ENCODE data around the gene TRIM73.
A peak's percentile ranks its signal among the peaks of the same experiment; 100 is the strongest.
"Not testable (repeated sequence)": the region's sequence is repeated elsewhere in the genome, so short reads cannot be mapped to it uniquely, and the experiment has no call there.

Gene TRIM73

GRCh38 chr7:75395329-75395728, at the start of gene TRIM73:
TRIM73 (plus strand) TSS chr7:75395629; CDS start chr7:75398934, 3,305 bp downstream.
- not testable (repeated sequence) for DNase-seq (ENCODE audit: low read depth)

GRCh38 chr7:75358671-75359541, 36.5 kb upstream of the TRIM73 start:
- peak; percentile 5 for DNase-seq (ENCODE audit: low read depth)

- DNase-seq (ENCODE audit: low read depth) = not testable (repeated sequence)
These were observed 35.9 kb upstream of the TRIM73 start for GRCh38 chr7:75359542-75359848.

DNA sequence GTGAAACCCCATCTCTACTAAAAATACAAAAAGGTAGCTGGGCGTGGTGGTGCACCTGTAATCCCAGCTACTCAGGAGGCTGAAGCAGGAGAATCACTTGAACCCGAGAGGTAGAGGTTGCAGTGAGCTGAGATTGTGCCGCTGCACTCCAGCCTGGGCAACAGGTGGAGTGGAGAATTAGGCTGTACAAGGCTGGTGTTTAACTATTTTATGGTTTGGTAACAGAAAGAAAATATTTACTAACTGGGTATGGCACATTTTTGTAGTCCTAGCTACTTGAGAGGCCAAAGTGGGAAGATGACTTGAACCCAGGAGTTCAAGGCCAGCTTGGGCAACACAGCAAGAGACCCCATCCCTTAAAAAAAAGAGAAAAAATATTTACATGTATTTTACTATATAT, 31.4 kb upstream of the TRIM73 start:
- not testable (repeated sequence) for DNase-seq (ENCODE audit: low read depth)

GRCh38 chr7:75366643-75367042, 28.8 kb upstream of the TRIM73 start:
- DNase-seq (ENCODE audit: low read depth) = not testable (repeated sequence)

- DNase-seq (ENCODE audit: low read depth) = not testable (repeated sequence)
These were observed 28.1 kb upstream of the TRIM73 start for GRCh38 chr7:75367313-75367712.

- DNase-seq (ENCODE audit: low read depth) = not testable (repeated sequence)
These were observed 21.3 kb upstream of the TRIM73 start for GRCh38 chr7:75374144-75374518.

- DNase-seq (ENCODE audit: low read depth) = not testable (repeated sequence)
These were observed 20.7 kb upstream of the TRIM73 start for GRCh38 chr7:75374519-75375317.

GRCh38 chr7:75393194-75393593, 2.2 kb upstream of the TRIM73 start:
- not testable (repeated sequence) for DNase-seq (ENCODE audit: low read depth)

DNA sequence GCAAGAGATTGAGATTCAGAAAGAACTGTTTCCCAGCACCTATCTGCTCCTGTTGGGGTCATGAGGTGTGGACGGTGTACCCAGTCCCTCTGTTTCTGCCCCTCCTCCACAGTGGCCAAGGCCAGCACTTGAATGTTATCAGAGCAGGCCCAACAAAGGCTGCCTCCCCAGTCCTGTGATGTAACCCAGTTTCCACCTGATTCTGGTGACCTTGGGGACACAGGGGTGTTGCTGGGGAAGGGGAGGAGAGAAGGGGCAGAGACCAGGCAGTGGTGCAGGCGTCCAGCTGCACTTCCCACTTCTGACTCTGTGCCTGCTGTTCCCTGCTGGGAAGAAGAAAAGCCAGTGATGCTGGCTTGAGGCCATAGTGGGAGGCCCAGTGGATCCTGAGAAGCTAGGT, 2.4 kb downstream of the TRIM73 start:
- DNase-seq (ENCODE audit: low read depth) = not testable (repeated sequence)

DNA sequence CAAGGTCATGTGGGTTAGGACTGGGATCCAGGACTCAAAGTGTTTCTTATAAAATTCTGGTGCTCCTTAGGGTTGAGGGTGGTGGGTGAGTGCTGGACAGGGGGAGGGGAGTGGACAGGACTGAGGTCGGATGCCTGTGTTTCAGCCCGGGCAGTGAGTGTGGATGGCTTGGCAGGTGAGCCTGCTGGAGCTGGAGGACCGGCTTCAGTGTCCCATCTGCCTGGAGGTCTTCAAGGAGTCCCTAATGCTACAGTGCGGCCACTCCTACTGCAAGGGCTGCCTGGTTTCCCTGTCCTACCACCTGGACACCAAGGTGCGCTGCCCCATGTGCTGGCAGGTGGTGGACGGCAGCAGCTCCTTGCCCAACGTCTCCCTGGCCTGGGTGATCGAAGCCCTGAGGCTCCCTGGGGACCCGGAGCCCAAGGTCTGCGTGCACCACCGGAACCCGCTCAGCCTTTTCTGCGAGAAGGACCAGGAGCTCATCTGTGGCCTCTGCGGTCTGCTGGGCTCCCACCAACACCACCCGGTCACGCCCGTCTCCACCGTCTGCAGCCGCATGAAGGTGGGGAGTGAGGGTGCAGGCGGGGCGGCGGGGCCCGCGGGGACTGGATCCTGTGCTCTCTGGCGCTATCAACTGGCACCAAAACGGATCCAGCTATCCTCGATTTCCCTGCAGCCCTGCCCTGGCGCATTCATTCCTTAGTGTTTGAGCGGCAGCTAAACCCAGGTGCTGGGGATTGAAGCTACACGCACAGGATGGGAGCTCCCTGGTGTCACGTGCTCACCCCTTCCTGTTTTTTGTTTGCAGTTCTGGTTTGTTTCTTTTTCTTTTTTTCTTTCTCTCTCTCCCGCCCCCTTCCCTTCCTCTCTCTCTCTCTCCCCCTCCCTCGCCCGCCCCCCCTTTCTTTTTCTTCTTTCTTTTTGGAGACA, 3.6 kb downstream of the TRIM73 start:
- not testable (repeated sequence) for DNase-seq (ENCODE audit: low read depth)

GRCh38 chr7:75400575-75400974, 5.1 kb downstream of the TRIM73 start:
- not testable (repeated sequence) for DNase-seq (ENCODE audit: low read depth)

GRCh38 chr7:75403455-75404443, 8.3 kb downstream of the TRIM73 start:
- not testable (repeated sequence) for DNase-seq (ENCODE audit: low read depth)

GRCh38 chr7:75404663-75405062, 9.2 kb downstream of the TRIM73 start:
- not testable (repeated sequence) for DNase-seq (ENCODE audit: low read depth)

DNA sequence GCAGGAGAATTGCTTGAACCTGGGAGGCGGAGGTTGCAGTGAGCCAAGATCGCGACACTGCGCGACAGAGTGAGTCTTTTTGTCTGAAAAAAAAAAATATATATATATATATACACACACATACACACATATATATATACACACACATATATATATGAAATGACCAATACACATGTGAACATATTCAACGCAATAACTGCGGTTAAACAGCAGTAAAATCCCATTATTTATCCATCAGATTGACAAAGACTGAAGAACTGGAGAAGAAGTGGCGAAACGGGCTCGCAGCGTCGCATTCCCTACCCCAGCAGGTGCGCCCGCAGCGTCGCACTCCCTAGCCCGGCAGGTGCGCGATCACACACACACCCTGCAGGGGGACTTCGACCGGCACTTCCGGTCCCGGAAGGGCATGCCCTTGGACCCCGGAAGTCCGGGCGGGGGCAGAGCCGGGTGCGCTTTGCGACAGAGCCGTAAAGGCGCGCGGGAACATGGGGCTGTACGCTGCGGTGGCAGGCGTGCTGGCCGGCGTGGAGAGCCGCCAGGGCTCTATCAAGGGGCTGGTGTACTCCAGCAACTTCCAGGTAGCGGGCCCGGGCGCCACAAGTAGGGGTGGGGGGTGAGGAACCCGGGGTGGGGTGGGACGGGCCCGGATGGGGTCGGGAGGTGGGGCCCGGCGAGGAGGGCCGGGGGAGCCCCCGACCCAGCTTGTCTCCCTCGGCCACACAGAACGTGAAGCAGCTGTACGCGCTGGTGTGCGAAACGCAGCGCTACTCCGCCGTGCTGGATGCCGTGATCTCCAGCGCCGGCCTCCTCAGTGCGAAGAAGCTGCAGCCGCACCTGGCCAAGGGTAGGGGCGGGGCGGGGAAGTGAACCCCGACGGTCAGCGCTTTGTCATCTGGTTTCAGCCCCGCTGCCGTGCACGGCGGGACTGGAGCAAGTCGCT, 14.7 kb downstream of the TRIM73 start:
- not testable (repeated sequence) for DNase-seq (ENCODE audit: low read depth)

DNA sequence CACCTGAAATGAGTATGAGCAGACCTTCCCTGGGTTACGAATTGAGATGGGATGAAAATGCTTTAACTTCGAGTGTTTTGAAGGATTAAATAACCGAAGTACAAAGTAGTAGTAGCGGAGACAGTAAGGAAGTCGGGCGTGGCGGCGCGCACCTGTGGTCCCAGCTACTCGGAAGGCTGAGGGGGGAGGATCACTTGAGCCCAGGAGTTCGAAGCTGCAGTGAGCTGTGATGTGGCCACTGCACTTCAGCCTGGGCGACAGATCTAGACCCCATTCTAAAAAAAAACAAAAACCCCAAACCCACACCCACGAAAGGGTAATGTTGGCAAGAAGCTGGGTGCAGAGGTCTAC, 15.4 kb downstream of the TRIM73 start:
- DNase-seq (ENCODE audit: low read depth) = not testable (repeated sequence)

GRCh38 chr7:75414204-75414603, 18.8 kb downstream of the TRIM73 start:
- DNase-seq (ENCODE audit: low read depth) = not testable (repeated sequence)

- peak; percentile 61 for DNase-seq (ENCODE audit: low read depth)
These were observed 19.4 kb downstream of the TRIM73 start for GRCh38 chr7:75414708-75415427.

- not testable (repeated sequence) for DNase-seq (ENCODE audit: low read depth)
These were observed 20.0 kb downstream of the TRIM73 start for GRCh38 chr7:75415428-75415817.

Data from ELR (cell line).